ENCODE measurements around the gene HOXC5. TPM values are rescaled to one million over a fixed set of nuclear protein-coding genes. Genes with fewer than 3 reads are reported as not detected.

The HOXC5 gene
- total and polyA plus RNA-seq, 2 experiments from 2014 or later: 0.18 to 0.40 TPM

DNA sequence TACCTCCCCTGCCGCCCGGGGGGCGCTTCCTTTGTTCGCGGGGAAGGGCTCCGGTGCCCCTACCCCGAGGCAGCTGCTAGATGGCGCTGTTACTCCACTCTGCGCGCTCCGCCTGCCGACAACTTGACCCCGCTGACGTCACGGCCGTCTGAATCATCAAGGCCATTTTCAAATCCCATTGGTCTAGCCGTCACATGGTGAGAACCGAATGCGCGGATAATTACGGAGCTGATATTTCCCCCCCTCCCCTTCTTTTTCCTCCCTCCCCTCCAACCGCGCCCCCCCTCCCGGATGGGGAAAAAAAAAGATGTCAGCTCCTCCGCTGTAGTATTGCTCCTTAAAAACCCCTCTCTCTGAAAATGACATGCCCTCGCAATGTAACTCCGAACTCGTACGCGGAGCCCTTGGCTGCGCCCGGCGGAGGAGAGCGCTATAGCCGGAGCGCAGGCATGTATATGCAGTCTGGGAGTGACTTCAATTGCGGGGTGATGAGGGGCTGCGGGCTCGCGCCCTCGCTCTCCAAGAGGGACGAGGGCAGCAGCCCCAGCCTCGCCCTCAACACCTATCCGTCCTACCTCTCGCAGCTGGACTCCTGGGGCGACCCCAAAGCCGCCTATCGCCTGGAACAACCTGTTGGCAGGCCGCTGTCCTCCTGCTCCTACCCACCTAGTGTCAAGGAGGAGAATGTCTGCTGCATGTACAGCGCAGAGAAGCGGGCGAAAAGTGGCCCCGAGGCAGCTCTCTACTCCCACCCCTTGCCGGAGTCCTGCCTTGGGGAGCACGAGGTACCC lies 47.8 kb upstream of the HOXC5 start, which contains the start of gene HOXC10:
Gene HOXC10, plus strand, starts transcription at position 246 of the 791 bp plus-strand sequence. Its CDS starts 114 bp downstream, at position 360.
- Histone ChIP-seq H3K4me1 (ENCODE audit: insufficient read depth) (peaks cover 14% of the 10 kb centered on the region), H3K27me3 (peaks cover 95% of the 10 kb centered on the region), H3K36me3 (replicated peaks; ENCODE audit: insufficient read depth, low read depth) (no peaks in the 10 kb centered on the region), H4K20me1 (ENCODE audit: insufficient read depth, poor library complexity, severe bottlenecking) (no peaks in the 10 kb centered on the region), H3K9me3 (ENCODE audit: low read depth) (no peaks in the 10 kb centered on the region), H3K4me3 (no peak within 1 kb of the TSS), H3K27ac (no peak within 1 kb of the TSS), H3K4me2 (peak within 1 kb of the TSS; percentile 81), H3K79me2 (no peaks in the 10 kb centered on the region), H2AFZ (peak within 1 kb of the TSS; percentile 74), H3K9me2 (replicated peaks; ENCODE audit: insufficient read depth) (no peaks in the 10 kb centered on the region)
- peak; percentile 93 for DNase-seq (ENCODE audit: low spot score)
- no peak for TF ChIP-seq EZH2 (IDR thresholded peaks at IDR 0.05; ENCODE audit: borderline replicate concordance)
- TF ChIP-seq, protein P1, sequence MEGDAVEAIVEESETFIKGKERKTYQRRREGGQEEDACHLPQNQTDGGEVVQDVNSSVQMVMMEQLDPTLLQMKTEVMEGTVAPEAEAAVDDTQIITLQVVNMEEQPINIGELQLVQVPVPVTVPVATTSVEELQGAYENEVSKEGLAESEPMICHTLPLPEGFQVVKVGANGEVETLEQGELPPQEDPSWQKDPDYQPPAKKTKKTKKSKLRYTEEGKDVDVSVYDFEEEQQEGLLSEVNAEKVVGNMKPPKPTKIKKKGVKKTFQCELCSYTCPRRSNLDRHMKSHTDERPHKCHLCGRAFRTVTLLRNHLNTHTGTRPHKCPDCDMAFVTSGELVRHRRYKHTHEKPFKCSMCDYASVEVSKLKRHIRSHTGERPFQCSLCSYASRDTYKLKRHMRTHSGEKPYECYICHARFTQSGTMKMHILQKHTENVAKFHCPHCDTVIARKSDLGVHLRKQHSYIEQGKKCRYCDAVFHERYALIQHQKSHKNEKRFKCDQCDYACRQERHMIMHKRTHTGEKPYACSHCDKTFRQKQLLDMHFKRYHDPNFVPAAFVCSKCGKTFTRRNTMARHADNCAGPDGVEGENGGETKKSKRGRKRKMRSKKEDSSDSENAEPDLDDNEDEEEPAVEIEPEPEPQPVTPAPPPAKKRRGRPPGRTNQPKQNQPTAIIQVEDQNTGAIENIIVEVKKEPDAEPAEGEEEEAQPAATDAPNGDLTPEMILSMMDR (IDR thresholded peaks at IDR 0.05; ENCODE audit: poor library complexity): peak; percentile 70
- TF ChIP-seq EZH2phosphoT487 (IDR thresholded peaks at IDR 0.05; ENCODE audit: low read depth, severe bottlenecking, unreplicated experiment): no peak
- WGBS (ENCODE audit: low lambda C conversion rate, missing lambda C conversion rate): 14% methylated on average over 44 of the region's 55 CpGs

GRCh38 chr12:53985692-53985993 lies 47.2 kb upstream of the HOXC5 start:
- Histone ChIP-seq H3K4me2 (peak overlapping the region; percentile 81), H3K9me3 (ENCODE audit: low read depth) (no peaks in the 10 kb centered on the region), H3K79me2 (no peaks in the 10 kb centered on the region), H4K20me1 (ENCODE audit: insufficient read depth, poor library complexity, severe bottlenecking) (no peaks in the 10 kb centered on the region), H3K27ac (no peak overlapping the region), H3K4me1 (ENCODE audit: insufficient read depth) (peaks cover 14% of the 10 kb centered on the region), H3K4me3 (no peak overlapping the region), H3K36me3 (replicated peaks; ENCODE audit: insufficient read depth, low read depth) (no peaks in the 10 kb centered on the region), H3K9me2 (replicated peaks; ENCODE audit: insufficient read depth) (no peaks in the 10 kb centered on the region), H2AFZ (peak overlapping the region; percentile 74), H3K27me3 (peaks cover 94% of the 10 kb centered on the region)
- TF ChIP-seq EZH2 (IDR thresholded peaks at IDR 0.05; ENCODE audit: borderline replicate concordance) (no peak), EZH2phosphoT487 (IDR thresholded peaks at IDR 0.05; ENCODE audit: low read depth, severe bottlenecking, unreplicated experiment) (no peak)
- TF ChIP-seq, protein P1 (IDR thresholded peaks at IDR 0.05; ENCODE audit: poor library complexity): no peak
- DNase-seq (ENCODE audit: low spot score): no peak
- WGBS (ENCODE audit: low lambda C conversion rate, missing lambda C conversion rate): 24% methylated on average over 21 of the region's 21 CpGs

GRCh38 chr12:53985994-53986685 lies 46.7 kb upstream of the HOXC5 start:
- no peak for DNase-seq (ENCODE audit: low spot score)
- Histone ChIP-seq H3K79me2 (no peaks in the 10 kb centered on the region), H3K27me3 (peaks cover 94% of the 10 kb centered on the region), H3K4me2 (peak overlapping the region; percentile 81), H3K4me3 (no peak overlapping the region), H2AFZ (peak overlapping the region; percentile 74), H3K36me3 (replicated peaks; ENCODE audit: insufficient read depth, low read depth) (no peaks in the 10 kb centered on the region), H4K20me1 (ENCODE audit: insufficient read depth, poor library complexity, severe bottlenecking) (no peaks in the 10 kb centered on the region), H3K9me2 (replicated peaks; ENCODE audit: insufficient read depth) (no peaks in the 10 kb centered on the region), H3K9me3 (ENCODE audit: low read depth) (no peaks in the 10 kb centered on the region), H3K27ac (no peak overlapping the region), H3K4me1 (ENCODE audit: insufficient read depth) (peaks cover 14% of the 10 kb centered on the region)
- WGBS (ENCODE audit: low lambda C conversion rate, missing lambda C conversion rate): 7% methylated on average over 40 of the region's 50 CpGs
- TF ChIP-seq EZH2 (IDR thresholded peaks at IDR 0.05; ENCODE audit: borderline replicate concordance) (peak; percentile 98), EZH2phosphoT487 (IDR thresholded peaks at IDR 0.05; ENCODE audit: low read depth, severe bottlenecking, unreplicated experiment) (peak; percentile 63)
- TF ChIP-seq, protein P1 (IDR thresholded peaks at IDR 0.05; ENCODE audit: poor library complexity): no peak
